Tibial nerve (tissue), 4 donors: Measurements from ENCODE around the gene GLP1R. TPM values are rescaled to one million over a fixed set of nuclear protein-coding genes. Genes with fewer than 3 reads are reported as not detected.

Experiments used
- DNase-seq, 2 donors: peaks; one replicate each; pipeline ENCODE4 v3.0.0-alpha.2; 2019; ENCODE audit warnings: low spot score in 2 of 2
- H3K27ac ChIP-seq, 4 donors: fragments of 200-600 bp; sonication (generic) in 3 of 4; one replicate each; pipeline ENCODE4 v1.5.1; 2017 to 2019; ENCODE audit warnings: mild to moderate bottlenecking in 1 of 4
- H3K27me3 ChIP-seq, 2 donors: fragments of 200-600 bp; sonication (generic) in 1 of 2; one replicate each; pipeline versions ENCODE4 v1.5.1 to v1.6.0; 2017 to 2019
- H3K36me3 ChIP-seq, 3 donors: fragments of 200-600 bp; sonication (generic); one replicate each; pipeline ENCODE4 v1.5.1; 2018 to 2019
- H3K4me1 ChIP-seq, 4 donors: fragments of 200-600 bp; sonication (generic) in 3 of 4; one replicate each; pipeline ENCODE4 v1.5.1; 2017 to 2019
- H3K4me3 ChIP-seq, 4 donors: fragments of 200-600 bp; sonication (generic) in 3 of 4; one replicate each; pipeline ENCODE4 v1.5.1; 2017 to 2019; ENCODE audit warnings: mild to moderate bottlenecking in 1 of 4, moderate library complexity in 1 of 4
- H3K9me3 ChIP-seq, 4 donors: fragments of 200-600 bp; sonication (generic) in 3 of 4; one replicate each; pipeline ENCODE4 v1.5.1; 2017 to 2019
- CTCF ChIP-seq, 5 experiments: fragments of 200-600 bp in 3 of 5; fragments of 450-650 bp in 2 of 5; sonication (generic) in 3 of 5; IDR thresholded peaks; one replicate each; pipeline ENCODE4 v1.5.1; 2016 to 2019; ENCODE audit warnings: antibody characterized with exemption in 5 of 5, mild to moderate bottlenecking in 3 of 5, moderate library complexity in 2 of 5
- EP300 ChIP-seq, 2 donors: sonication (generic); formaldehyde crosslinking; IDR thresholded peaks; one replicate each; pipeline ENCODE4 v1.6.1; 2017; ENCODE audit warnings: antibody characterized with exemption in 2 of 2, mild to moderate bottlenecking in 1 of 2
- POLR2A ChIP-seq, 2 donors: fragments of 450-650 bp; IDR thresholded peaks; one replicate each; pipeline ENCODE4 v1.6.1; 2017; ENCODE audit warnings: antibody characterized with exemption in 2 of 2, mild to moderate bottlenecking in 2 of 2, moderate library complexity in 2 of 2
- WGBS, 2 donors: methylation state at CpG; one replicate each; pipeline ENCODE4 v1.1.5; 2018; 5-methylcytosine and 5-hydroxymethylcytosine counted together
- total RNA-seq, 4 donors: library from RNA; depleted of rRNA; stranded (reverse); fragments of >200 nt; gene quantifications; one replicate each; pipeline ENCODE4 v1.1.0, GENCODE V29; 2016

GLP1R gene
- total RNA-seq, 4 donors from 2014 or later = 0.20 to 4.2 (median 1.3) TPM

GRCh38 chr6:39058471-39059147 lies 10.0 kb downstream of the GLP1R start:
- H3K4me1 ChIP-seq = no peaks in the 10 kb centered on the region
- H3K27ac ChIP-seq = no peak overlapping the region
- no peaks in the 10 kb centered on the region for H3K9me3 ChIP-seq
- no peak for DNase-seq
- 76 to 78% methylated on average over 6 of the region's 6 CpGs for WGBS, 2 donors
- TF ChIP-seq POLR2A (IDR thresholded peaks at IDR 0.05) (no peak), EP300 (IDR thresholded peaks at IDR 0.05) (no peak), CTCF (IDR thresholded peaks at IDR 0.05) (no peak)
- H3K4me3 ChIP-seq = no peak overlapping the region
- H3K36me3 ChIP-seq = no peaks in the 10 kb centered on the region
- peaks cover 0 to 17% of the 10 kb centered on the region in 2 donors for H3K27me3 ChIP-seq

- no peaks in the 10 kb centered on the region for H3K36me3 ChIP-seq
- H3K9me3 ChIP-seq = no peaks in the 10 kb centered on the region
- no peak overlapping the region for H3K4me3 ChIP-seq
- no peaks in the 10 kb centered on the region for H3K4me1 ChIP-seq
- WGBS, 2 donors = 53 to 55% methylated on average over 14 of the region's 14 CpGs
- H3K27ac ChIP-seq = no peak overlapping the region
- DNase-seq = no peak
- no peak for TF ChIP-seq EP300 (IDR thresholded peaks at IDR 0.05)
- no peak for TF ChIP-seq POLR2A (IDR thresholded peaks at IDR 0.05)
- peaks cover 0 to 17% of the 10 kb centered on the region in 2 donors for H3K27me3 ChIP-seq
Observed at GRCh38 chr6:39059496-39060310, 11.1 kb downstream of the GLP1R start.

GRCh38 chr6:39060467-39061160 lies 12.0 kb downstream of the GLP1R start:
- Histone ChIP-seq H3K27ac (no peak overlapping the region), H3K36me3 (no peaks in the 10 kb centered on the region), H3K27me3 (peaks cover 0 to 17% of the 10 kb centered on the region in 2 donors), H3K4me3 (no peak overlapping the region), H3K4me1 (no peaks in the 10 kb centered on the region), H3K9me3 (no peaks in the 10 kb centered on the region)
- TF ChIP-seq CTCF (IDR thresholded peaks at IDR 0.05) = no peak
- no peak for TF ChIP-seq EP300 (IDR thresholded peaks at IDR 0.05)
- TF ChIP-seq POLR2A (IDR thresholded peaks at IDR 0.05) = no peak
- no peak for DNase-seq
- 61 to 72% methylated on average over 7 of the region's 7 CpGs for WGBS, 2 donors

- Histone ChIP-seq H3K4me1 (no peaks in the 10 kb centered on the region), H3K27me3 (peaks cover 0 to 17% of the 10 kb centered on the region in 2 donors), H3K4me3 (no peak overlapping the region), H3K36me3 (no peaks in the 10 kb centered on the region), H3K9me3 (no peaks in the 10 kb centered on the region), H3K27ac (no peak overlapping the region)
- whole genome bisulfite sequencing, 2 donors = 37 to 39% methylated on average over 6 of the region's 6 CpGs
- TF ChIP-seq CTCF (IDR thresholded peaks at IDR 0.05) (no peak), POLR2A (IDR thresholded peaks at IDR 0.05) (no peak), EP300 (IDR thresholded peaks at IDR 0.05) (no peak)
- DNase-seq = no peak
Observed at GRCh38 chr6:39061182-39061581, 12.6 kb downstream of the GLP1R start.

GRCh38 chr6:39061588-39061987 lies 13.0 kb downstream of the GLP1R start:
- Histone ChIP-seq H3K27ac (no peak overlapping the region), H3K36me3 (no peaks in the 10 kb centered on the region), H3K4me1 (no peaks in the 10 kb centered on the region), H3K27me3 (peaks cover 0 to 17% of the 10 kb centered on the region in 2 donors), H3K4me3 (no peak overlapping the region), H3K9me3 (no peaks in the 10 kb centered on the region)
- WGBS, 2 donors = 47 to 76% methylated on average over 3 of the region's 3 CpGs
- no peak for DNase-seq
- TF ChIP-seq EP300 (IDR thresholded peaks at IDR 0.05) (no peak), CTCF (IDR thresholded peaks at IDR 0.05) (no peak), POLR2A (IDR thresholded peaks at IDR 0.05) (no peak)
